Articular chondrocyte of knee joint (primary cell): Measurements from ENCODE around the gene SPDYA. TPM values are rescaled to one million over a fixed set of nuclear protein-coding genes. Genes with fewer than 3 reads are reported as not detected.

ENCODE experiments used
- total RNA-seq: library from RNA; depleted of rRNA; stranded (reverse); fragments of >200 nt; gene quantifications from 2 replicates; pipeline ENCODE4 v1.2.3, GENCODE V29; 2012

Gene SPDYA
- 0.86 and 1.3 TPM in 2 replicates for total RNA-seq

GRCh38 chr2:28810384-28811285 lies at the start of gene SPDYA:
SPDYA (plus strand) TSS chr2:28810834; CDS start chr2:28816015, 5,181 bp downstream.

GRCh38 chr2:28870146-28870891 lies 59.7 kb downstream of the SPDYA start, which contains the start of gene TRMT61B:
TRMT61B (minus strand) TSS chr2:28870309; CDS start chr2:28870277, 32 bp downstream.

GRCh38 chr2:28894470-28895188 lies 84.0 kb downstream of the SPDYA start, which contains the start of gene WDR43:
WDR43 (plus strand) TSS chr2:28894667; CDS start chr2:28894699, 32 bp downstream.

Other genes starting within 250 kb of the SPDYA start
- gene PPP1CB, start 59.0 kb upstream of the SPDYA start, total RNA-seq = 302 and 355 TPM in 2 replicates
- 16.1 and 16.9 TPM in 2 replicates for gene TRMT61B, start 59.5 kb downstream of the SPDYA start, total RNA-seq
- gene WDR43, start 83.8 kb downstream of the SPDYA start, total RNA-seq = 62.3 and 63.0 TPM in 2 replicates
- gene TOGARAM2, start 170.5 kb downstream of the SPDYA start, total RNA-seq = under 0.01 and 0.26 TPM in 2 replicates